Measurements from ENCODE around the gene ADRA1B.

- TF ChIP-seq, protein P1, sequence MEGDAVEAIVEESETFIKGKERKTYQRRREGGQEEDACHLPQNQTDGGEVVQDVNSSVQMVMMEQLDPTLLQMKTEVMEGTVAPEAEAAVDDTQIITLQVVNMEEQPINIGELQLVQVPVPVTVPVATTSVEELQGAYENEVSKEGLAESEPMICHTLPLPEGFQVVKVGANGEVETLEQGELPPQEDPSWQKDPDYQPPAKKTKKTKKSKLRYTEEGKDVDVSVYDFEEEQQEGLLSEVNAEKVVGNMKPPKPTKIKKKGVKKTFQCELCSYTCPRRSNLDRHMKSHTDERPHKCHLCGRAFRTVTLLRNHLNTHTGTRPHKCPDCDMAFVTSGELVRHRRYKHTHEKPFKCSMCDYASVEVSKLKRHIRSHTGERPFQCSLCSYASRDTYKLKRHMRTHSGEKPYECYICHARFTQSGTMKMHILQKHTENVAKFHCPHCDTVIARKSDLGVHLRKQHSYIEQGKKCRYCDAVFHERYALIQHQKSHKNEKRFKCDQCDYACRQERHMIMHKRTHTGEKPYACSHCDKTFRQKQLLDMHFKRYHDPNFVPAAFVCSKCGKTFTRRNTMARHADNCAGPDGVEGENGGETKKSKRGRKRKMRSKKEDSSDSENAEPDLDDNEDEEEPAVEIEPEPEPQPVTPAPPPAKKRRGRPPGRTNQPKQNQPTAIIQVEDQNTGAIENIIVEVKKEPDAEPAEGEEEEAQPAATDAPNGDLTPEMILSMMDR (IDR thresholded peaks at IDR 0.05; ENCODE audit: insufficient read depth, low read length, poor library complexity, severe bottlenecking) = no peak
- TF ChIP-seq EZH2phosphoT487 (conservative IDR thresholded peaks at IDR 0.05; ENCODE audit: low read length) = no peak
These were observed 76.9 kb downstream of the ADRA1B start for GRCh38 chr5:159993194-159993593.

All from SU-DHL-6 (cell line).